Thyroid gland (tissue), 4 donors: Measurements from ENCODE around the gene NUP62. TPM values are rescaled to one million over a fixed set of nuclear protein-coding genes. Genes with fewer than 3 reads are reported as not detected.

Experiments used
- DNase-seq, 2 donors: peaks; one replicate each; pipeline ENCODE4 v3.0.0-alpha.2; 2019
- H3K27ac ChIP-seq, 3 donors: fragments of 200-600 bp; sonication (generic); 1 replicate in 2 of 3; 2 replicates in 1 of 3; pipeline ENCODE4 v1.5.1; 2016 to 2019; ENCODE audit warnings: mild to moderate bottlenecking in 1 of 3, moderate library complexity in 1 of 3
- H3K27me3 ChIP-seq: fragments of 200-600 bp; sonication (generic); one replicate; pipeline ENCODE4 v1.5.1; 2019
- H3K36me3 ChIP-seq, 2 donors: fragments of 200-600 bp; sonication (generic); one replicate each; pipeline ENCODE4 v1.5.1; 2016 to 2019
- H3K4me1 ChIP-seq, 2 donors: fragments of 200-600 bp; sonication (generic); one replicate each; pipeline ENCODE4 v1.5.1; 2017 to 2019
- H3K4me3 ChIP-seq, 3 donors: fragments of 200-600 bp; sonication (generic); replicated peaks in 1 of 3; 1 replicate in 2 of 3; 2 replicates in 1 of 3; pipeline ENCODE4 v1.5.1; 2016; ENCODE audit warnings: mild to moderate bottlenecking in 1 of 3
- H3K9me3 ChIP-seq: fragments of 200-600 bp; sonication (generic); one replicate; pipeline ENCODE4 v1.5.1; 2017
- CTCF ChIP-seq, 6 experiments: fragments of 200-600 bp in 3 of 6; fragments of 450-650 bp in 3 of 6; sonication (generic) in 3 of 6; IDR thresholded peaks; one replicate each; pipeline ENCODE4 v1.5.1; 2016 to 2019; ENCODE audit warnings: antibody characterized with exemption in 6 of 6, mild to moderate bottlenecking in 2 of 6, inconsistent platforms in 1 of 6, moderate library complexity in 1 of 6
- POLR2A ChIP-seq, 2 donors: fragments of 450-650 bp; IDR thresholded peaks; one replicate each; pipeline ENCODE4 v1.6.1; 2017; ENCODE audit warnings: antibody characterized with exemption in 2 of 2, mild to moderate bottlenecking in 2 of 2, moderate library complexity in 1 of 2
- WGBS, 2 donors: methylation state at CpG; one replicate each; pipeline ENCODE4 v1.1.5; 2017; 5-methylcytosine and 5-hydroxymethylcytosine counted together
- intact Hi-C: fragments of 100-400 bp; cut with DNase I; formaldehyde crosslinking; loops from one replicate; pipeline ENCODE4 v1.15.1; 2023
- microRNA-seq: library from miRNA; unstranded; fragments of <30 nt; microRNA quantifications from one replicate; pipeline ENCODE4, GENCODE V29; 2016
- total RNA-seq, 4 donors: library from RNA; depleted of rRNA; stranded (reverse); fragments of >200 nt; gene quantifications; one replicate each; pipeline ENCODE4 v1.2.3, GENCODE V29; 2016

Gene NUP62
- total RNA-seq, 4 donors from 2014 or later = 27.5 to 32.3 (median 30.5) TPM

- intact Hi-C loops = loop anchor here (5.0 kb wide), 1 partner anchor 51 kb away; no protein-coding TSS in a partner anchor
- TF ChIP-seq POLR2A (IDR thresholded peaks at IDR 0.05) (no peak), CTCF (IDR thresholded peaks at IDR 0.05) (no peak)
- Histone ChIP-seq H3K27me3 (no peaks in the 10 kb centered on the region), H3K4me3 (no peak overlapping the region), H3K9me3 (no peaks in the 10 kb centered on the region), H3K36me3 (peaks cover 35 to 50% of the 10 kb centered on the region in 2 donors), H3K4me1 (peaks cover 5% of the 10 kb centered on the region in 2 donors), H3K27ac (no peak overlapping the region)
- WGBS, 2 donors = 65 to 75% methylated on average over 17 to 36 of the region's 37 CpGs
- peak; percentile 75 to 85 for DNase-seq
Measured at GRCh38 chr19:49858088-49858985, 71.0 kb downstream of the NUP62 start.

GRCh38 chr19:49857838-49858087, 71.5 kb downstream of the NUP62 start:
- Histone ChIP-seq H3K9me3 (no peaks in the 10 kb centered on the region), H3K4me3 (no peak overlapping the region), H3K27ac (no peak overlapping the region), H3K27me3 (no peaks in the 10 kb centered on the region), H3K36me3 (peaks cover 35 to 50% of the 10 kb centered on the region in 2 donors), H3K4me1 (peaks cover 7 to 9% of the 10 kb centered on the region in 2 donors)
- 80 to 92% methylated on average over 1 to 4 of the region's 5 CpGs for WGBS, 2 donors
- no peak for DNase-seq
- intact Hi-C loops = loop anchor here (5.0 kb wide), 1 partner anchor 50 kb away; no protein-coding TSS in a partner anchor
- no peak for TF ChIP-seq CTCF (IDR thresholded peaks at IDR 0.05)
- no peak for TF ChIP-seq POLR2A (IDR thresholded peaks at IDR 0.05)

GRCh38 chr19:49857061-49857837, 72.1 kb downstream of the NUP62 start:
- Histone ChIP-seq H3K27ac (no peak overlapping the region), H3K4me1 (peaks cover 12 to 14% of the 10 kb centered on the region in 2 donors), H3K4me3 (no peak overlapping the region), H3K27me3 (no peaks in the 10 kb centered on the region), H3K36me3 (peaks cover 35 to 50% of the 10 kb centered on the region in 2 donors), H3K9me3 (no peaks in the 10 kb centered on the region)
- TF ChIP-seq POLR2A (IDR thresholded peaks at IDR 0.05) (no peak), CTCF (IDR thresholded peaks at IDR 0.05) (no peak)
- 91 to 93% methylated on average over 19 to 20 of the region's 26 CpGs for WGBS, 2 donors
- DNase-seq = no peak
- intact Hi-C loops = loop anchor here (5.0 kb wide), 1 partner anchor 50 kb away; no protein-coding TSS in a partner anchor

Small RNA genes within 50 kb of the gene (microRNA-seq; reads per million reads assigned to microRNA genes)
- gene MIR4750 = not detected

Other genes starting within 250 kb of the NUP62 start
- gene ADM5, start 239.9 kb downstream of the NUP62 start, total RNA-seq = 1 to 10 TPM in 1 of 4 donors, under 1 TPM in 2, not detected in 1; 0.38 to 2.7 (median 0.45) TPM
- gene CPT1C, start 238.4 kb downstream of the NUP62 start, total RNA-seq = 1 to 10 TPM; 1.9 to 3.9 (median 2.6) TPM
- under 1 TPM in 2 of 4 donors, not detected in 2; 0.22 to 0.81 TPM for gene TSKS, start 166.2 kb downstream of the NUP62 start, total RNA-seq
- 10 to 100 TPM; 48.4 to 77.6 (median 66.9) TPM for gene AP2A1, start 162.5 kb downstream of the NUP62 start, total RNA-seq
- 10 to 100 TPM; 20.1 to 40.1 (median 33.3) TPM for gene FUZ, start 116.2 kb downstream of the NUP62 start, total RNA-seq
- gene MED25, start 111.2 kb downstream of the NUP62 start, total RNA-seq = 10 to 100 TPM; 42.6 to 50.2 (median 44.9) TPM
- 100 to 1,000 TPM in 2 of 4 donors, 10 to 100 TPM in 2; 88.3 to 148 (median 98.9) TPM for gene PTOV1, start 78.3 kb downstream of the NUP62 start, total RNA-seq
- gene PNKP, start 61.9 kb downstream of the NUP62 start, total RNA-seq = 100 to 1,000 TPM in 1 of 4 donors, 10 to 100 TPM in 3; 54.6 to 124 (median 84.3) TPM
- gene AKT1S1, start 52.1 kb downstream of the NUP62 start, total RNA-seq = 10 to 100 TPM; 16.7 to 26.0 (median 21.5) TPM
- 10 to 100 TPM; 28.5 to 41.9 (median 39.7) TPM for gene TBC1D17, start 51.8 kb downstream of the NUP62 start, total RNA-seq
- gene IL4I1, start 32.6 kb downstream of the NUP62 start, total RNA-seq = under 1 TPM in 1 of 4 donors, not detected in 3; 0.83 TPM
- gene ATF5, start 299 bp downstream of the NUP62 start, total RNA-seq = 10 to 100 TPM in 1 of 4 donors, 1 to 10 TPM in 3; 6.3 to 17.9 (median 8.0) TPM
- gene SIGLEC11, start 31.7 kb upstream of the NUP62 start, total RNA-seq = 1 to 10 TPM in 2 of 4 donors, under 1 TPM in 2; 0.33 to 1.7 (median 0.92) TPM
- 10 to 100 TPM; 34.7 to 52.1 (median 46.8) TPM for gene VRK3, start 95.9 kb upstream of the NUP62 start, total RNA-seq
- gene ZNF473, start 96.5 kb upstream of the NUP62 start, total RNA-seq = 10 to 100 TPM in 3 of 4 donors, 1 to 10 TPM in 1; 7.7 to 15.5 (median 10.5) TPM
- not detected for gene IZUMO2, start 233.8 kb upstream of the NUP62 start, total RNA-seq